ENCODE results near the gene UTP25. TPM values are rescaled to one million over a fixed set of nuclear protein-coding genes. Genes with fewer than 3 reads are reported as not detected.

The UTP25 gene
- total and polyA plus RNA-seq, 2 of the 4 experiments (the other 2 are of a cell fraction): 7.1 to 17.4 TPM

GRCh38 chr1:209839875-209840546 lies 12.2 kb downstream of the UTP25 start:
- Histone ChIP-seq H3K14ac (replicated peaks; ENCODE audit: low read depth, low read length) (peak overlapping the region; percentile 88), H2BK15ac (ENCODE audit: low read depth, low read length) (peak overlapping the region; percentile 88), H3K4ac (ENCODE audit: low read depth, low read length) (peak overlapping the region; percentile 97), H4K5ac (ENCODE audit: low read depth, low read length) (peak overlapping the region; percentile 98), H3K27ac (ENCODE audit: insufficient read depth, low read length) (peak overlapping the region; percentile 89), H3K9me1 (ENCODE audit: insufficient read depth, low read length) (peaks cover 26% of the 10 kb centered on the region), H2AFZ (replicated peaks; ENCODE audit: low read length, poor library complexity) (no peak overlapping the region), H3K27me3 (ENCODE audit: control insufficient read depth, insufficient read depth, low read length) (no peaks in the 10 kb centered on the region), H2BK5ac (ENCODE audit: low read depth, low read length, poor library complexity, severe bottlenecking) (peak overlapping the region; percentile 95), H3K9me3 (ENCODE audit: control insufficient read depth, insufficient read depth, low read length) (no peaks in the 10 kb centered on the region), H3K56ac (ENCODE audit: extremely low read depth, insufficient read depth, low read length) (peak overlapping the region; percentile 91), H3K23ac (ENCODE audit: low read depth, low read length) (peak overlapping the region; percentile 92), H3K9ac (ENCODE audit: low read depth, low read length) (peak overlapping the region; percentile 55), H4K8ac (ENCODE audit: low read depth in 2 of 2, low read length in 2 of 2) (peak overlapping the region; percentile 85 to 97), H2BK120ac (ENCODE audit: low read depth, low read length) (peak overlapping the region; percentile 98), H3K4me1 (ENCODE audit: control insufficient read depth, insufficient read depth, low read length) (peaks cover 18% of the 10 kb centered on the region), H2BK20ac (ENCODE audit: low read depth, low read length) (peak overlapping the region; percentile 97), H2AK5ac (ENCODE audit: low read depth, low read length) (peak overlapping the region; percentile 91), H3K4me2 (ENCODE audit: low read depth, low read length) (peak overlapping the region; percentile 90), H3K18ac (ENCODE audit: low read depth, low read length) (peak overlapping the region; percentile 94), H3K4me3 (ENCODE audit: insufficient read depth, low read depth, low read length) (no peak overlapping the region; the same call in 1 of the 2 replicates), H4K20me1 (ENCODE audit: insufficient read depth, low read length) (no peaks in the 10 kb centered on the region), H3K36me3 (ENCODE audit: control insufficient read depth, insufficient read depth, low read length) (peaks cover 41% of the 10 kb centered on the region), H4K91ac (ENCODE audit: insufficient read depth, low read depth, low read length) (peak overlapping the region; percentile 94), H3K79me1 (ENCODE audit: low read depth in 1 of 2, low read length in 2 of 2) (peaks cover 39 to 56% of the 10 kb centered on the region in 2 experiments), H2AK9ac (replicated peaks; ENCODE audit: low read depth, low read length, poor library complexity) (peak overlapping the region; percentile 91)
- WGBS, 2 experiments (ENCODE audit: extremely low coverage in 2 of 2, insufficient read length in 1 of 2): 0% methylated on average over 3 of the region's 5 CpGs; no CpG with 5 or more reads in 1 of the 2 experiments
- in situ Hi-C loops (cut with MboI; ENCODE audit: low sequenced_read_pairs): no loop called here
- DNase-seq (peak; percentile 98), ATAC-seq (ENCODE audit: low read depth) (peak; percentile 95)
- POLR2A ChIA-PET (ENCODE audit: unreplicated experiment): interaction anchor here (1.0 kb wide), 1 partner anchor 32 kb away, joined by 8 read pairs; no protein-coding TSS in a partner anchor
- dilution Hi-C loops (cut with HindIII; ENCODE audit: low sequenced_read_pairs, unreplicated experiment): no loop called here
- CTCF ChIA-PET: interaction anchor here (1.1 to 1.9 kb wide), 3 partner anchors 12 to 20 kb away, joined by 5 to 8 read pairs (median 6); partner anchors contain the start of gene UTP25
- no TSS peak for BruUV-seq (replicated peaks)
- intact Hi-C loops (cut with micrococcal nuclease): loop anchor here (1.0 kb wide), 1 partner anchor 12 kb away; no protein-coding TSS in a partner anchor
- peak; percentile 88 for TF ChIP-seq BHLHE40 (IDR thresholded peaks at IDR 0.05; ENCODE audit: low read depth, low read length)
- no peak for TF ChIP-seq RFX5 (IDR thresholded peaks at IDR 0.05; ENCODE audit: low read depth, low read length)
- TF ChIP-seq USF2 (IDR thresholded peaks at IDR 0.05; ENCODE audit: low read depth, low read length): no peak
- no peak for TF ChIP-seq MXI1 (IDR thresholded peaks at IDR 0.05; ENCODE audit: borderline replicate concordance, low read depth, low read length)
- TF ChIP-seq CHD1 (IDR thresholded peaks at IDR 0.05; ENCODE audit: low read depth, low read length): 0 out of 2 replicates have a peak, but pooled peaks have one; percentile 55
- peak; percentile 80; the same call in 1 of the 2 replicates for TF ChIP-seq CEBPB (IDR thresholded peaks at IDR 0.05; ENCODE audit: low read depth, low read length)
- TF ChIP-seq NFE2L2 (IDR thresholded peaks at IDR 0.05; ENCODE audit: low read depth, low read length): peak; percentile 53; the same call in 1 of the 2 replicates
- TF ChIP-seq MAFK (IDR thresholded peaks at IDR 0.05; ENCODE audit: low read depth, low read length): peak; percentile 31; the same call in 1 of the 2 replicates
- TF ChIP-seq POLR2A (IDR thresholded peaks at IDR 0.05; ENCODE audit: low read depth, low read length): 0 out of 2 replicates have a peak, but pooled peaks have one; percentile 30
- no peak; the same call in 1 of the 2 replicates for TF ChIP-seq RAD21 (IDR thresholded peaks at IDR 0.05; ENCODE audit: low read length)
- TF ChIP-seq RCOR1 (IDR thresholded peaks at IDR 0.05; ENCODE audit: insufficient replicate concordance, low read length): no peak
- peak; percentile 96 for TF ChIP-seq FOS (IDR thresholded peaks at IDR 0.05; ENCODE audit: low read depth, low read length)
- no peak for TF ChIP-seq MAZ (IDR thresholded peaks at IDR 0.05; ENCODE audit: borderline replicate concordance, low read depth, low read length)
- TF ChIP-seq ELK1 (IDR thresholded peaks at IDR 0.05; ENCODE audit: borderline replicate concordance, low read depth, low read length): no peak
- TF ChIP-seq SMC3 (IDR thresholded peaks at IDR 0.05; ENCODE audit: low read depth, low read length): no peak
